ENCODE results near the gene RSRC1.

DNA sequence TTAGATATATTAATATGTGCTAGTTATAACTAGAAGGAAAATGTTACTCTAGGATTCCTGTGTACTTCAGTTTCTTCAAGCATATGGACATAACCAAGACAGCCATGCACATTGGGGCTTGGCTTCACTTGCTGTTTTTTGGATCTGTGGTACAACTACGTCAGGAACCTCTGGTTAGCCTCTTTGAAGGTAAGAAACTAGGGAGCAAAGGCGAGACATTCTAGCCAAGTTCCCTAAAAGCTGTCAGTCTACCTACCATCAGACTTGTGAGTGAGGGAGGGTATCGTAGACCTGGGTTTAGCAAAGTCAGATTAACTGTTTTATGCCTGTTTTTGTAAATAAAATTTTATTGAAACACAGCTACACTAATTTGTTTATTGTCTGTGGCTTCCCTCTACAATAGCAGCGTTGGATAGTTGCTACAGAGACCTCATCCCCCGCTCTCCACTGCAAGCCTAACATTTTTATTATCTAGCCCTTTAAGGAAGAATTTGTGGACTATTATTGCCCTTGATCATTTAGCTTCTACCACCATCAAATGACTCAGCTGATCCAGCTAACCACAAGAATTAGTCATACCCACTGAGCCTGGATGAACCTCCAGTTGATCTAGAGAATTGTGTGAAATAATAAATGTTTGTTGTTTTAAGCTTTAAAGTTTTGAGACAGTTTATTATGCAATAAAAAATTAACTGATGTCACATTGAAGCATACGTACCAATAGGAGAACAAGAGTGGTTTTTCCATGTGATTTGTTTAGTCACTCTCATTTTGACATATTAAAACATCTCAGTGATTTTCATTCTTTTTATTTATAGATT is 58.1 kb downstream of the RSRC1 start:
- TF ChIP-seq MAFK (IDR thresholded peaks at IDR 0.05; ENCODE audit: low read depth, low read length), result no peak
- TF ChIP-seq, protein P1, sequence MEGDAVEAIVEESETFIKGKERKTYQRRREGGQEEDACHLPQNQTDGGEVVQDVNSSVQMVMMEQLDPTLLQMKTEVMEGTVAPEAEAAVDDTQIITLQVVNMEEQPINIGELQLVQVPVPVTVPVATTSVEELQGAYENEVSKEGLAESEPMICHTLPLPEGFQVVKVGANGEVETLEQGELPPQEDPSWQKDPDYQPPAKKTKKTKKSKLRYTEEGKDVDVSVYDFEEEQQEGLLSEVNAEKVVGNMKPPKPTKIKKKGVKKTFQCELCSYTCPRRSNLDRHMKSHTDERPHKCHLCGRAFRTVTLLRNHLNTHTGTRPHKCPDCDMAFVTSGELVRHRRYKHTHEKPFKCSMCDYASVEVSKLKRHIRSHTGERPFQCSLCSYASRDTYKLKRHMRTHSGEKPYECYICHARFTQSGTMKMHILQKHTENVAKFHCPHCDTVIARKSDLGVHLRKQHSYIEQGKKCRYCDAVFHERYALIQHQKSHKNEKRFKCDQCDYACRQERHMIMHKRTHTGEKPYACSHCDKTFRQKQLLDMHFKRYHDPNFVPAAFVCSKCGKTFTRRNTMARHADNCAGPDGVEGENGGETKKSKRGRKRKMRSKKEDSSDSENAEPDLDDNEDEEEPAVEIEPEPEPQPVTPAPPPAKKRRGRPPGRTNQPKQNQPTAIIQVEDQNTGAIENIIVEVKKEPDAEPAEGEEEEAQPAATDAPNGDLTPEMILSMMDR (IDR thresholded peaks at IDR 0.05; ENCODE audit: control extremely low read depth in 1 of 3, insufficient read depth in 1 of 3, low read depth in 1 of 3, low read length in 3 of 3), result no peak
- TF ChIP-seq PHF8 (conservative IDR thresholded peaks at IDR 0.05; ENCODE audit: low read depth, low read length), result no peak
- no peak for TF ChIP-seq JUN (IDR thresholded peaks at IDR 0.05; ENCODE audit: low read depth, low read length)
- no peak for TF ChIP-seq CHD2 (IDR thresholded peaks at IDR 0.05; ENCODE audit: low read length)
- no peak for TF ChIP-seq TBP (IDR thresholded peaks at IDR 0.05; ENCODE audit: low read depth, low read length)
- TF ChIP-seq POLR2AphosphoS5 (IDR thresholded peaks at IDR 0.05; ENCODE audit: low read depth, low read length), result no peak
- TF ChIP-seq, protein P2, sequence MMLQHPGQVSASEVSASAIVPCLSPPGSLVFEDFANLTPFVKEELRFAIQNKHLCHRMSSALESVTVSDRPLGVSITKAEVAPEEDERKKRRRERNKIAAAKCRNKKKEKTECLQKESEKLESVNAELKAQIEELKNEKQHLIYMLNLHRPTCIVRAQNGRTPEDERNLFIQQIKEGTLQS (IDR thresholded peaks at IDR 0.05; ENCODE audit: insufficient read depth, low read depth, low read length), result no peak
- no peak for TF ChIP-seq CHD1 (IDR thresholded peaks at IDR 0.05; ENCODE audit: low read depth, low read length)
- TF ChIP-seq POLR2A (IDR thresholded peaks at IDR 0.05; ENCODE audit: control extremely low read depth in 1 of 2, low read depth in 2 of 2, low read length in 2 of 2), result no peak

All from H1 (cell line).